B cell (primary cell): ENCODE data around the gene ST3GAL3. TPM values are rescaled to one million over a fixed set of nuclear protein-coding genes. Genes with fewer than 3 reads are reported as not detected.

Source experiments
- ATAC-seq: fragments of 200-7000 bp; cut with Tn5 transposase; one replicate; pipeline ENCODE4 v1.10.0; 2021; ENCODE audit warnings: low read depth, mild to moderate bottlenecking, moderate number of reproducible peaks, moderate library complexity
- CTCF ChIA-PET: fragments of 350-600 bp; sonication (Branson Sonifier 250); formaldehyde crosslinking; loops from one replicate; lab custom pipeline; 2021; ENCODE audit warnings: antibody characterized with exemption, inconsistent platforms; lab: Charles Lee
- POLR2A ChIA-PET: fragments of 350-600 bp; sonication (Branson Sonifier 250); formaldehyde crosslinking; loops from one replicate; lab custom pipeline; 2021; ENCODE audit warnings: antibody characterized with exemption; lab: Charles Lee
- DNase-seq: peaks from one replicate; pipeline ENCODE4 v3.0.0; 2013
- H2AFZ ChIP-seq: 2 replicates; pipeline ENCODE4 v1.6.1; 2012; ENCODE audit warnings: mild to moderate bottlenecking, low read depth, low read length; ENCODE audit not compliant: insufficient read depth, poor library complexity, severe bottlenecking
- H3K27ac ChIP-seq, 2 donors: 1 replicate in 1 of 2; 2 replicates in 1 of 2; pipeline ENCODE4 v1.5.1; 2012 to 2013; ENCODE audit warnings: low read length in 2 of 2, mild to moderate bottlenecking in 2 of 2, moderate library complexity in 1 of 2
- H3K27me3 ChIP-seq, 4 experiments: fragments of 200-600 bp in 1 of 4; sonication (generic) in 1 of 4; replicated peaks in 1 of 4; 1 replicate in 2 of 4; 2 replicates in 2 of 4; pipeline versions ENCODE4 v1.6.1 to v1.7.0; 2013 to 2016; ENCODE audit warnings: low read length in 3 of 4, mild to moderate bottlenecking in 2 of 4, mixed read lengths in 1 of 4, moderate library complexity in 1 of 4; ENCODE audit not compliant: insufficient read depth in 4 of 4, control insufficient read depth in 3 of 4; ENCODE audit errors: control extremely low read depth in 1 of 4
- H3K36me3 ChIP-seq, 2 experiments: replicated peaks in 1 of 2; 1 replicate in 1 of 2; 2 replicates in 1 of 2; pipeline versions ENCODE4 v1.6.1 to v1.7.1; 2013; ENCODE audit warnings: low read length in 1 of 2; ENCODE audit not compliant: insufficient read depth in 2 of 2, control insufficient read depth in 1 of 2; ENCODE audit errors: control extremely low read depth in 1 of 2, extremely low read depth in 1 of 2
- H3K4me1 ChIP-seq, 2 donors: fragments of 200-600 bp in 1 of 2; sonication (generic) in 1 of 2; 1 replicate in 1 of 2; 2 replicates in 1 of 2; pipeline versions ENCODE4 v1.5.1 to v1.6.1; 2013 to 2017; ENCODE audit warnings: low read length in 2 of 2; ENCODE audit not compliant: control insufficient read depth in 2 of 2, insufficient read depth in 2 of 2
- H3K4me2 ChIP-seq: replicated peaks from 2 replicates; pipeline ENCODE3; 2012; ENCODE audit warnings: mild to moderate bottlenecking, low read depth, low read length; ENCODE audit not compliant: poor library complexity, severe bottlenecking
- H3K4me3 ChIP-seq, 5 experiments: fragments of 200-600 bp in 1 of 5; sonication (generic) in 1 of 5; 1 replicate in 3 of 5; 2 replicates in 2 of 5; pipeline versions ENCODE4 v1.5.1 to v1.7.0; 2011 to 2016; ENCODE audit warnings: low read length in 4 of 5, mild to moderate bottlenecking in 4 of 5, low read depth in 2 of 5, control low read depth in 1 of 5, moderate library complexity in 1 of 5; ENCODE audit not compliant: insufficient read depth in 1 of 5; ENCODE audit errors: control extremely low read depth in 1 of 5, extremely low read depth in 1 of 5
- H3K79me2 ChIP-seq: fragments of 200-600 bp; sonication (generic); one replicate; pipeline ENCODE4 v1.6.0; 2016; ENCODE audit warnings: low read length; ENCODE audit not compliant: control insufficient read depth, insufficient read depth
- H3K9ac ChIP-seq: fragments of 200-600 bp; sonication (generic); 2 replicates; pipeline ENCODE4 v1.6.1; 2017; ENCODE audit warnings: mild to moderate bottlenecking, low read length, moderate library complexity
- H3K9me3 ChIP-seq, 3 donors: one replicate each; pipeline versions ENCODE4 v1.6.1 to v1.7.1; 2013; ENCODE audit warnings: low read length in 2 of 3; ENCODE audit not compliant: control insufficient read depth in 2 of 3, insufficient read depth in 1 of 3; ENCODE audit errors: control extremely low read depth in 1 of 3
- H4K20me1 ChIP-seq: 2 replicates; pipeline ENCODE4 v1.6.0; 2012; ENCODE audit warnings: mild to moderate bottlenecking, low read length; ENCODE audit not compliant: insufficient read depth, control insufficient read depth, poor library complexity, severe bottlenecking
- H3K27ac Mint-ChIP-seq: one replicate; pipeline ENCODE4 v1.8.0; 2021; ENCODE audit warnings: mixed read lengths
- H3K27me3 Mint-ChIP-seq: one replicate; pipeline ENCODE4 v1.8.0; 2021; ENCODE audit warnings: mixed read lengths
- H3K4me1 Mint-ChIP-seq: one replicate; pipeline ENCODE4 v1.8.0; 2021; ENCODE audit warnings: mixed read lengths
- H3K4me3 Mint-ChIP-seq: one replicate; pipeline ENCODE4 v1.8.0; 2021; ENCODE audit warnings: mixed read lengths
- H3K9me3 Mint-ChIP-seq: one replicate; pipeline ENCODE4 v1.8.0; 2022; ENCODE audit warnings: mixed read lengths; ENCODE audit not compliant: insufficient read depth
- EZH2 ChIP-seq: IDR thresholded peaks from 2 replicates; pipeline ENCODE4 v1.6.1; 2012; ENCODE audit warnings: borderline replicate concordance, low read depth, mild to moderate bottlenecking, moderate library complexity, low read length; ENCODE audit not compliant: insufficient read depth, poor library complexity, severe bottlenecking
- WGBS: methylation state at CpG from one replicate; pipeline ENCODE4 v1.1.5; 2013; ENCODE audit warnings: missing lambda C conversion rate; ENCODE audit not compliant: insufficient coverage; 5-methylcytosine and 5-hydroxymethylcytosine counted together
- intact Hi-C: fragments of 100-400 bp; cut with micrococcal nuclease; formaldehyde crosslinking; loops from one replicate; pipeline ENCODE4 v1.10.0; 2022
- polyA plus RNA-seq: library from polyadenylated mRNA; depleted of rRNA; stranded (reverse); fragments of >200 nt; gene quantifications from 2 replicates; pipeline ENCODE4 v1.2.3, GENCODE V29; 2012
- total RNA-seq, 2 donors: library from RNA; stranded (reverse); fragments of 120-200 nt in 1 of 2; gene quantifications; 1 replicate in 1 of 2; 2 replicates in 1 of 2; pipeline versions ENCODE4 v1.2.3 to v1.2.4, GENCODE V29; 2013 to 2022
- TF ChIP-seq, protein P1 (sequence below): fragments of 200-600 bp; IDR thresholded peaks from one replicate; pipeline ENCODE4 v1.8.0; 2022; ENCODE audit warnings: antibody characterized with exemption, mild to moderate bottlenecking

ST3GAL3 gene
- total and polyA plus RNA-seq, 2 donors (not counting 1 experiment from before 2014, with no cell fraction given) = 16.8 to 31.4 TPM

GRCh38 chr1:43764581-43764980 lies 57.2 kb downstream of the ST3GAL3 start:
- Histone ChIP-seq H3K4me1 (no peaks in the 10 kb centered on the region), H3K9me3 (no peaks in the 10 kb centered on the region), H2AFZ (no peak overlapping the region), H3K4me3 (no peak overlapping the region), H3K4me2 (no peak overlapping the region), H3K9ac (no peak overlapping the region), H4K20me1 (no peaks in the 10 kb centered on the region), H3K27ac (no peak overlapping the region), H3K36me3 (no peaks in the 10 kb centered on the region), H3K79me2 (no peaks in the 10 kb centered on the region), H3K27me3 (no peaks in the 10 kb centered on the region)
- no peak overlapping the region for H3K4me3 Mint-ChIP-seq
- 100% methylated on average over 6 of the region's 6 CpGs for WGBS
- H3K4me1 Mint-ChIP-seq = peaks cover 2% of the 10 kb centered on the region
- H3K27me3 Mint-ChIP-seq = no peaks in the 10 kb centered on the region
- ChIA-PET CTCF (interaction anchor here (0.6 to 5.4 kb wide), 15 partner anchors 9 to 911 kb away, joined by 3 to 118 read pairs (median 7); partner anchors contain the start of genes ARTN, IPO13, KDM4A and PTPRF), POLR2A (no interaction called here)
- no peak for ATAC-seq
- H3K27ac Mint-ChIP-seq = no peak overlapping the region
- no peaks in the 10 kb centered on the region for H3K9me3 Mint-ChIP-seq
- intact Hi-C loops = loop anchor here (5.0 kb wide), 2 partner anchors 183 to 237 kb away; partner anchors contain the start of gene IPO13
- TF ChIP-seq, protein P1, sequence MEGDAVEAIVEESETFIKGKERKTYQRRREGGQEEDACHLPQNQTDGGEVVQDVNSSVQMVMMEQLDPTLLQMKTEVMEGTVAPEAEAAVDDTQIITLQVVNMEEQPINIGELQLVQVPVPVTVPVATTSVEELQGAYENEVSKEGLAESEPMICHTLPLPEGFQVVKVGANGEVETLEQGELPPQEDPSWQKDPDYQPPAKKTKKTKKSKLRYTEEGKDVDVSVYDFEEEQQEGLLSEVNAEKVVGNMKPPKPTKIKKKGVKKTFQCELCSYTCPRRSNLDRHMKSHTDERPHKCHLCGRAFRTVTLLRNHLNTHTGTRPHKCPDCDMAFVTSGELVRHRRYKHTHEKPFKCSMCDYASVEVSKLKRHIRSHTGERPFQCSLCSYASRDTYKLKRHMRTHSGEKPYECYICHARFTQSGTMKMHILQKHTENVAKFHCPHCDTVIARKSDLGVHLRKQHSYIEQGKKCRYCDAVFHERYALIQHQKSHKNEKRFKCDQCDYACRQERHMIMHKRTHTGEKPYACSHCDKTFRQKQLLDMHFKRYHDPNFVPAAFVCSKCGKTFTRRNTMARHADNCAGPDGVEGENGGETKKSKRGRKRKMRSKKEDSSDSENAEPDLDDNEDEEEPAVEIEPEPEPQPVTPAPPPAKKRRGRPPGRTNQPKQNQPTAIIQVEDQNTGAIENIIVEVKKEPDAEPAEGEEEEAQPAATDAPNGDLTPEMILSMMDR = no peak
- TF ChIP-seq EZH2 = no peak
- DNase-seq = no peak

DNA sequence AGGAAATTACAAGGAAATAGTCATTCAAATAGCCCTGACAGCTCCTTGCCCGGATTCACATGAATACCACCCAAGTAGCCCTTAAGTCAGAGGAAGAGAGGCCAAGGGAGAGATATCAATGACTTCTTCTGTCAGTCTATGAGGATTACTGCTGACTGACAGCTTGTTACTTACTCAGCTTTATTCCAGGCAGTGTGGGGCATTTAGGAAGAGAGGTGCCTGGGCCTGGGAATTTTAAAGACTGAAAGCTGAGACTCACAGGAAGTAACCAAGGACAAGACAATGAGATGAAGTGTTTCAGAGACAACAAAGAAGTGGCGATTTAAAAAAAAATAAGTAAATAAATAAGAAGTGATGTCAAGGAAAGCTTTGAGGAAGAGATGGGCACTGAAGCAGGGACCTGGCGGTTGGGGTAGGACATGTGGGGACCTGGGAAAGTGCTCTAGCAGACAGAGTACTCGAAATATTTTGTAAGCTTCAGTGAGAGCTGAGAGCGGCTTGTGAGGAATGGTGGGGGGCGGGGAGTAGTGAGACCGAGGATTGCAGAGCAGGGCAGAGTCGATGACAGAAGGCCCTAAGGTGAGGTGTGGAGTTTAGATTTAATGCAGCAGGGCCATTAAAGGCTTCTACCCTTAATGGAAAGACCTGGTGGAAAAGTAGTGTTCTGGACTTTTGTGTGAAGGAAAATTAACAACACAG lies 58.9 kb downstream of the ST3GAL3 start:
- Mint-ChIP-seq H3K4me3 (no peak overlapping the region), H3K9me3 (no peaks in the 10 kb centered on the region), H3K27me3 (no peaks in the 10 kb centered on the region), H3K4me1 (peaks cover 2% of the 10 kb centered on the region), H3K27ac (no peak overlapping the region)
- ChIA-PET POLR2A (interaction anchor here (0.6 kb wide), 1 partner anchor 322 kb away, joined by 3 read pairs; no protein-coding TSS in a partner anchor), CTCF (interaction anchor here (0.6 to 5.4 kb wide), 6 partner anchors 12 to 282 kb away, joined by 3 to 118 read pairs (median 20); partner anchors contain the start of gene ARTN)
- intact Hi-C loops = no loop called here
- TF ChIP-seq, protein P1 = no peak
- no peak for TF ChIP-seq EZH2
- WGBS = 92% methylated on average over 7 of the region's 8 CpGs
- Histone ChIP-seq H3K27me3 (no peaks in the 10 kb centered on the region), H3K79me2 (no peaks in the 10 kb centered on the region), H3K36me3 (no peaks in the 10 kb centered on the region), H3K4me1 (no peaks in the 10 kb centered on the region), H4K20me1 (no peaks in the 10 kb centered on the region), H3K9ac (no peak overlapping the region), H2AFZ (no peak overlapping the region), H3K9me3 (no peaks in the 10 kb centered on the region), H3K4me3 (no peak overlapping the region), H3K4me2 (no peak overlapping the region), H3K27ac (no peak overlapping the region)
- DNase-seq (no peak), ATAC-seq (no peak)
